Adrenal gland (tissue), 12 donors: Measurements from ENCODE around the gene SIK2. TPM values are rescaled to one million over a fixed set of nuclear protein-coding genes. Genes with fewer than 3 reads are reported as not detected.

Experiments used
- DNase-seq, 7 donors: peaks; one replicate each; pipeline ENCODE4 v3.0.0-alpha.2; 2019 to 2020
- H3K27ac ChIP-seq, 5 donors: fragments of 200-600 bp; sonication (generic) in 4 of 5; 1 replicate in 3 of 5; 2 replicates in 2 of 5; pipeline versions ENCODE4 v1.5.1 to v1.8.0; 2016 to 2020; ENCODE audit warnings: mild to moderate bottlenecking in 1 of 5
- H3K27me3 ChIP-seq: fragments of 200-600 bp; 2 replicates; pipeline ENCODE4 v1.8.0; 2021
- H3K36me3 ChIP-seq, 2 donors: fragments of 200-600 bp; replicated peaks in 1 of 2; 1 replicate in 1 of 2; 2 replicates in 1 of 2; pipeline versions ENCODE4 v1.5.1 to v1.8.0; 2018 to 2022
- H3K4me1 ChIP-seq, 2 donors: fragments of 200-600 bp; replicated peaks in 1 of 2; 1 replicate in 1 of 2; 2 replicates in 1 of 2; pipeline versions ENCODE4 v1.5.1 to v1.8.0; 2018 to 2021
- H3K4me3 ChIP-seq, 4 donors: fragments of 200-600 bp; sonication (generic) in 3 of 4; one replicate each; pipeline ENCODE4 v1.5.1; 2016 to 2018
- H3K9me3 ChIP-seq, 3 donors: fragments of 200-600 bp; sonication (generic) in 1 of 3; replicated peaks in 1 of 3; 1 replicate in 2 of 3; 2 replicates in 1 of 3; pipeline versions ENCODE4 v1.5.1 to v1.8.0; 2016 to 2021
- CTCF ChIP-seq, 6 experiments: fragments of 450-650 bp in 4 of 6; fragments of 200-600 bp in 2 of 6; sonication (generic) in 1 of 6; IDR thresholded peaks; 1 replicate in 5 of 6; 2 replicates in 1 of 6; pipeline versions ENCODE4 v1.5.1 to v1.8.0; 2016 to 2021; ENCODE audit warnings: antibody characterized with exemption in 6 of 6, mild to moderate bottlenecking in 2 of 6, moderate library complexity in 1 of 6
- POLR2A ChIP-seq, 2 donors: fragments of 450-650 bp; IDR thresholded peaks; one replicate each; pipeline ENCODE4 v1.6.1; 2017; ENCODE audit warnings: antibody characterized with exemption in 2 of 2, mild to moderate bottlenecking in 2 of 2, moderate library complexity in 1 of 2
- WGBS, 4 donors: extraction: QIAGEN DNeasy Blood & Tissue Kit in 2 of 4; methylation state at CpG; one replicate each; pipeline versions ENCODE4 v1.1.5 to v1.1.7; 2013 to 2017; 5-methylcytosine and 5-hydroxymethylcytosine counted together
- intact Hi-C, 2 donors: fragments of 100-400 bp; cut with DNase I; formaldehyde crosslinking; loops; one replicate each; pipeline versions ENCODE4 v1.14.1 to v1.15.0; 2022 to 2023
- polyA plus RNA-seq, 3 donors: library from polyadenylated mRNA; stranded (reverse); fragments of 200-250 nt in 2 of 3; fragments of 350-450 nt in 1 of 3; fragmentation: Illumina TruSeq in 1 of 3; extraction: RNeasy Lipid Tissue Mini Kit (QIAGEN cat#74804) in 1 of 3; gene quantifications; one replicate each; pipeline ENCODE4 v1.2.3, GENCODE V29; 2013 to 2014
- total RNA-seq, 9 donors: library from RNA; depleted of rRNA in 4 of 9; stranded (reverse); fragments of >200 nt in 4 of 9; fragments of 120-200 nt in 1 of 9; fragmentation: NEBNext Ultra II Directional in 1 of 9; extraction: Animal tissue kit (Norgen Biotek cat#: 25700) in 1 of 9; gene quantifications; one replicate each; pipeline versions ENCODE4 v1.1.0 to v1.2.4, GENCODE V29; 2013 to 2023
- donor health status: healthy with polysubstance abuse.
- donor health status: Bipolar disorder and iron deficiency.
- donor health status: DM: yes; HTN: yes; CAD: no.
- donor health status: DM: no; HTN: no; CAD: no.
- donor health status: DM: no; HTN: no; CAD: no.
- donor health status: DM: yes; HTN: yes; CAD: no.

The SIK2 gene
- total and polyA plus RNA-seq, 12 donors, result 7.6 to 33.0 (median 25.3) TPM

GRCh38 chr11:111749646-111750045 is 147.4 kb downstream of the SIK2 start:
- Histone ChIP-seq H3K27me3 (no peaks in the 10 kb centered on the region), H3K4me3 (no peak overlapping the region), H3K27ac (no peak overlapping the region), H3K4me1 (peaks cover 15 to 33% of the 10 kb centered on the region in 2 donors), H3K9me3 (no peaks in the 10 kb centered on the region), H3K36me3 (peaks cover 0 to 75% of the 10 kb centered on the region in 2 donors)
- TF ChIP-seq POLR2A (IDR thresholded peaks at IDR 0.05) (no peak), CTCF (IDR thresholded peaks at IDR 0.05) (no peak)
- intact Hi-C loops, result no loop called here
- DNase-seq, result no peak

- Histone ChIP-seq H3K36me3 (peaks cover 0 to 98% of the 10 kb centered on the region in 2 donors), H3K27ac (peak overlapping the region in 1 of 5 donors; percentile 19), H3K27me3 (no peaks in the 10 kb centered on the region), H3K4me3 (no peak overlapping the region), H3K4me1 (peaks cover 0 to 7% of the 10 kb centered on the region in 2 donors), H3K9me3 (no peaks in the 10 kb centered on the region)
- DNase-seq, result no peak
- TF ChIP-seq POLR2A (IDR thresholded peaks at IDR 0.05), result no peak
- TF ChIP-seq CTCF (IDR thresholded peaks at IDR 0.05), result no peak
- intact Hi-C loops, result no loop called here
- WGBS, 4 donors, result 86 to 98% (median 91%) methylated on average over 6 of the region's 6 CpGs
These were observed 153.8 kb downstream of the SIK2 start for GRCh38 chr11:111756097-111756496.

- Histone ChIP-seq H3K9me3 (no peaks in the 10 kb centered on the region), H3K27ac (peak overlapping the region in 1 of 5 donors; percentile 7), H3K4me3 (no peak overlapping the region), H3K4me1 (peaks cover 0 to 19% of the 10 kb centered on the region in 2 donors), H3K27me3 (no peaks in the 10 kb centered on the region), H3K36me3 (peaks cover 0 to 92% of the 10 kb centered on the region in 2 donors)
- TF ChIP-seq CTCF (IDR thresholded peaks at IDR 0.05), result no peak
- no peak for TF ChIP-seq POLR2A (IDR thresholded peaks at IDR 0.05)
- intact Hi-C loops, result no loop called here
- DNase-seq, result no peak
These were observed 157.1 kb downstream of the SIK2 start for GRCh38 chr11:111759376-111759775.

- no peaks in the 10 kb centered on the region for H3K27me3 ChIP-seq
- TF ChIP-seq POLR2A (IDR thresholded peaks at IDR 0.05), result no peak
- no peak for TF ChIP-seq CTCF (IDR thresholded peaks at IDR 0.05)
- H3K27ac ChIP-seq, result peak overlapping the region in 1 of 5 donors; percentile 7
- H3K4me1 ChIP-seq, result peaks cover 0 to 24% of the 10 kb centered on the region in 2 donors
- intact Hi-C loops, result no loop called here
- no peak overlapping the region for H3K4me3 ChIP-seq
- no peaks in the 10 kb centered on the region for H3K9me3 ChIP-seq
- WGBS, 4 donors, result 72 to 76% (median 74%) methylated on average over 5 of the region's 5 CpGs
- peaks cover 0 to 87% of the 10 kb centered on the region in 2 donors for H3K36me3 ChIP-seq
- DNase-seq, result no peak
These were observed 157.6 kb downstream of the SIK2 start for GRCh38 chr11:111759778-111760407.
